K562 (cell line): ENCODE data around the gene LCLAT1. TPM values are rescaled to one million over a fixed set of nuclear protein-coding genes. Genes with fewer than 3 reads are reported as not detected.

Experiments
- ARID1B ChIP-seq: fragments of 450-650 bp; IDR thresholded peaks from 2 replicates; pipeline ENCODE4 v1.6.1; 2016; ENCODE audit warnings: antibody characterized with exemption, mild to moderate bottlenecking, inconsistent platforms
- ARNT ChIP-seq, 2 experiments: fragments of 450-650 bp; IDR thresholded peaks; 2 replicates each; pipeline ENCODE4 v1.6.1; 2016; ENCODE audit warnings: mild to moderate bottlenecking in 1 of 2
- CREB5 ChIP-seq: fragments of 250-450 bp; sonication (Bioruptor Pico); IDR thresholded peaks from 2 replicates; pipeline ENCODE4 v1.5.0; 2020; ENCODE audit warnings: mild to moderate bottlenecking
- CXXC5 ChIP-seq: fragments of 250-450 bp; sonication (Bioruptor Pico); IDR thresholded peaks from 2 replicates; pipeline ENCODE4 v1.8.0; 2022; ENCODE audit warnings: inconsistent platforms, mild to moderate bottlenecking, moderate library complexity
- EHMT2 ChIP-seq: fragments of 450-650 bp; IDR thresholded peaks from 2 replicates; pipeline ENCODE4 v1.6.1; 2018; ENCODE audit warnings: antibody characterized with exemption
- FOXP1 ChIP-seq: sonication (generic); formaldehyde crosslinking; IDR thresholded peaks from 2 replicates; pipeline ENCODE4 v1.8.0; 2022; ENCODE audit warnings: mild to moderate bottlenecking, missing genetic modification reagents
- GMEB1 ChIP-seq: fragments of 250-450 bp; sonication (Bioruptor Pico); IDR thresholded peaks from 2 replicates; pipeline ENCODE4 v1.4.0; 2020; ENCODE audit warnings: mild to moderate bottlenecking
- HNRNPK ChIP-seq: fragments of 200-400 bp; formaldehyde crosslinking; IDR thresholded peaks from one replicate; pipeline ENCODE4 v1.6.1; 2018; ENCODE audit warnings: mild to moderate bottlenecking, low read depth, low read length; ENCODE audit not compliant: poor library complexity, severe bottlenecking
- IRF2 ChIP-seq: sonication (generic); formaldehyde crosslinking; IDR thresholded peaks from 2 replicates; pipeline ENCODE4 v1.8.1; 2022; ENCODE audit warnings: mild to moderate bottlenecking, missing genetic modification reagents
- JUND ChIP-seq, 2 experiments: IDR thresholded peaks; 2 replicates in 1 of 2; 3 replicates in 1 of 2; pipeline ENCODE4 v1.6.1; 2011; ENCODE audit warnings: borderline replicate concordance in 2 of 2, low read depth in 2 of 2, low read length in 2 of 2, improper control_type of control experiment in 1 of 2, missing biosample characterization in 1 of 2, missing genetic modification characterization in 1 of 2, missing genetic modification reagents in 1 of 2
- MTF1 ChIP-seq: fragments of 250-450 bp; sonication (Bioruptor Pico); IDR thresholded peaks from 2 replicates; pipeline ENCODE4 v1.9.0; 2021; ENCODE audit warnings: moderate library complexity, mild to moderate bottlenecking, inconsistent platforms, borderline replicate concordance
- NFRKB ChIP-seq: fragments of 450-650 bp; IDR thresholded peaks from 2 replicates; pipeline ENCODE4 v1.6.1; 2016; ENCODE audit warnings: low read depth
- PREB ChIP-seq: sonication (generic); formaldehyde crosslinking; IDR thresholded peaks from 2 replicates; pipeline ENCODE4 v1.8.1; 2023; ENCODE audit warnings: mild to moderate bottlenecking, missing genetic modification reagents
- RBM22 ChIP-seq: fragments of 200-400 bp; formaldehyde crosslinking; IDR thresholded peaks from 2 replicates; pipeline ENCODE4 v1.6.1; 2018; ENCODE audit warnings: low read length, low read depth; ENCODE audit not compliant: poor library complexity, severe bottlenecking
- SMARCA4 ChIP-seq: fragments of 450-650 bp; IDR thresholded peaks from 2 replicates; pipeline ENCODE4 v1.6.1; 2016
- SNAPC5 ChIP-seq: fragments of 250-450 bp; sonication (Bioruptor Pico); IDR thresholded peaks from 2 replicates; pipeline ENCODE4 v1.8.0; 2021; ENCODE audit warnings: moderate library complexity, mild to moderate bottlenecking, inconsistent platforms
- SRSF1 ChIP-seq: fragments of 200-400 bp; formaldehyde crosslinking; IDR thresholded peaks from 2 replicates; pipeline ENCODE4 v1.6.1; 2017; ENCODE audit warnings: mild to moderate bottlenecking, low read depth, low read length, moderate library complexity
- TAL1 ChIP-seq: fragments of 450-650 bp; IDR thresholded peaks from 2 replicates; pipeline ENCODE4 v1.6.1; 2016; ENCODE audit warnings: mild to moderate bottlenecking
- TCFL5 ChIP-seq: fragments of 250-450 bp; sonication (Bioruptor Pico); conservative IDR thresholded peaks from 2 replicates; pipeline ENCODE4 v1.6.1; 2021; ENCODE audit warnings: mild to moderate bottlenecking, moderate library complexity, matching md5 sums
- THRB ChIP-seq: fragments of 450-650 bp; formaldehyde crosslinking; conservative IDR thresholded peaks from 2 replicates; pipeline ENCODE4 v1.4.0; 2022; ENCODE audit warnings: mild to moderate bottlenecking, missing genetic modification characterization
- ZBTB17 ChIP-seq: fragments of 450-650 bp; formaldehyde crosslinking; IDR thresholded peaks from 2 replicates; pipeline ENCODE4 v1.4.0; 2020; ENCODE audit warnings: mild to moderate bottlenecking
- ZNF263 ChIP-seq: sonication (generic); formaldehyde crosslinking; IDR thresholded peaks from 2 replicates; pipeline ENCODE4 v1.8.0; 2022; ENCODE audit warnings: mild to moderate bottlenecking, missing genetic modification reagents, borderline replicate concordance
- ZNF444 ChIP-seq: fragments of 250-450 bp; sonication (Bioruptor Pico); IDR thresholded peaks from 2 replicates; pipeline ENCODE4 v1.4.0; 2020; ENCODE audit warnings: mild to moderate bottlenecking, moderate library complexity
- ZNF551 ChIP-seq: fragments of 250-450 bp; sonication (Bioruptor Pico); IDR thresholded peaks from 2 replicates; pipeline ENCODE4 v1.5.0; 2021; ENCODE audit warnings: mild to moderate bottlenecking, moderate library complexity
- ZNF586 ChIP-seq: fragments of 450-650 bp; formaldehyde crosslinking; conservative IDR thresholded peaks from 2 replicates; pipeline ENCODE4 v1.4.0; 2020; ENCODE audit warnings: mild to moderate bottlenecking, moderate library complexity
- ZNF76 ChIP-seq: fragments of 250-450 bp; sonication (Bioruptor Pico); IDR thresholded peaks from 2 replicates; pipeline ENCODE4 v1.4.0; 2020; ENCODE audit warnings: mild to moderate bottlenecking, moderate library complexity, borderline replicate concordance
- polyA plus RNA-seq, 8 experiments: library from polyadenylated mRNA; depleted of rRNA in 4 of 8; stranded (reverse) in 5 of 8; unstranded in 3 of 8; fragments of >200 nt; fragmentation: Nextera tagmentation in 2 of 8; fragmentation: Illumina TruSeq in 1 of 8; extraction: Ambion mirVana in 2 of 8; extraction: Trizol in 1 of 8; gene quantifications; 2 replicates each; pipeline versions ENCODE4 v1.2.1 to v1.2.3, GENCODE V29; 2011 to 2014; ENCODE audit warnings: inconsistent platforms in 1 of 8, missing spikeins in 1 of 8
- total RNA-seq, 7 experiments: library from RNA; depleted of rRNA in 6 of 7; stranded (reverse); fragments of >200 nt in 6 of 7; fragmentation: Illumina TruSeq in 2 of 7; extraction: Trizol in 2 of 7; gene quantifications; 2 replicates each; pipeline versions ENCODE4 v1.2.1 to v1.2.3, GENCODE V29; 2011 to 2021; ENCODE audit warnings: low replicate concordance in 1 of 7

Gene LCLAT1
- total and polyA plus RNA-seq, 9 of the 15 experiments (the other 6 are each of a cell fraction or from before 2014, with no cell fraction given) = 8.9 to 63.3 (median 25.4) TPM

DNA sequence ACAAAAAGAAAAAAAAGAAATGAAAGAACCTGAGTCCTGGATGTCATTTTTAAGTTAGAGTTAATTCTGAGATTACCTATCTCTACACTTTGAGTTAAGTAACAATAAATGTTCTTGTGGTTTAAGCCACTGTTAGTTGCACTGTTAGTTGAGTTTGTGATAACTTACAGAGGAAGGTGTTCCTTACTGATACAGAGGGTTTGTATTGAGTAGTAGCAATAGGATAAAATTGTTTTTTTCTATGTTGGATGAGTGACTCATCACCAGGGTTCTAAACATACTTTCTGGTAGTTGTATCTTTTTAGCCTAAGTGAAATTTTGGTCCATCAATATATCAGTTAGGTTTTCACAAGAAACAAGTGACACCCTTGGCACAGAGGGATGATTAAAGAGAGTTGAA lies 4.0 kb upstream of the LCLAT1 start (continued):
- TF ChIP-seq EHMT2 (no peak), SRSF1 (no peak), FOXP1 (CRISPR knock-in tag) (no peak), HNRNPK (no peak), SMARCA4 (peak; percentile 56), TAL1 (peak; percentile 63), NFRKB (no peak), JUND (IDR thresholded peaks at IDR 0.05; ENCODE audit: borderline replicate concordance, low read depth, low read length) (peak; percentile 76; the same call in 1 of the 2 replicates), JUND (tag; IDR thresholded peaks at IDR 0.05; ENCODE audit: borderline replicate concordance, low read depth, low read length) (peak; percentile 75; the same call in 2 of the 3 replicates), ARNT (IDR thresholded peaks at IDR 0.05) (no peak), PREB (CRISPR knock-in tag) (no peak), THRB (no peak), IRF2 (CRISPR knock-in tag) (no peak), ZNF76 (CRISPR knock-in tag) (no peak), MTF1 (CRISPR knock-in tag) (no peak), ZNF551 (CRISPR knock-in tag) (no peak), SNAPC5 (CRISPR knock-in tag) (no peak), ARID1B (peak; percentile 75), ZNF444 (CRISPR knock-in tag) (no peak), RBM22 (no peak), ZNF586 (no peak), ZBTB17 (CRISPR knock-in tag) (no peak), ZNF263 (CRISPR knock-in tag) (no peak), CXXC5 (CRISPR knock-in tag) (no peak), CREB5 (no peak), GMEB1 (CRISPR knock-in tag) (no peak), TCFL5 (CRISPR knock-in tag) (no peak)
